ENCODE results near the gene SPACA5B. TPM values are rescaled to one million over a fixed set of nuclear protein-coding genes. Genes with fewer than 3 reads are reported as not detected.
"Not testable (repeated sequence)": the region's sequence is repeated elsewhere in the genome, so short reads cannot be mapped to it uniquely, and the experiment has no call there.

SPACA5B gene
- total RNA-seq, 1 experiment from 2014 or later, result not detected

- H3K79me2 ChIP-seq (ENCODE audit: low read length), result no peaks in the 10 kb centered on the region
- no peak overlapping the region for H3K9ac ChIP-seq (ENCODE audit: low read length)
- no peaks in the 10 kb centered on the region for H3K36me3 ChIP-seq (ENCODE audit: insufficient read depth, low read length)
- no peaks in the 10 kb centered on the region for H3K4me1 ChIP-seq (ENCODE audit: low read length)
- H3K27ac ChIP-seq (ENCODE audit: low read length), result no peak overlapping the region
- no peaks in the 10 kb centered on the region for H3K9me2 ChIP-seq (replicated peaks; ENCODE audit: insufficient read depth, low read length)
- no peak overlapping the region for H2AFZ ChIP-seq (ENCODE audit: low read length)
- no peaks in the 10 kb centered on the region for H3K9me3 ChIP-seq (ENCODE audit: low read length)
- H3K4me3 ChIP-seq (ENCODE audit: low read length), result no peak overlapping the region
- H3K27me3 ChIP-seq (ENCODE audit: low read length), result no peaks in the 10 kb centered on the region
- H4K20me1 ChIP-seq (ENCODE audit: insufficient read depth, low read depth, low read length), result no peaks in the 10 kb centered on the region
- no peak for DNase-seq
- no peak overlapping the region for H3K4me2 ChIP-seq (ENCODE audit: low read depth, low read length, poor library complexity, severe bottlenecking)
Measured at GRCh38 chrX:48165241-48165640, 34.8 kb downstream of the SPACA5B start.

- not testable (repeated sequence) for H2AFZ ChIP-seq (ENCODE audit: low read length); H4K20me1 ChIP-seq (ENCODE audit: insufficient read depth, low read depth, low read length); H3K27ac ChIP-seq (ENCODE audit: low read length)
Measured at GRCh38 chrX:48166322-48166721, 35.9 kb downstream of the SPACA5B start.

GRCh38 chrX:48179691-48180090 lies 49.3 kb downstream of the SPACA5B start:
- no peak overlapping the region for H2AFZ ChIP-seq (ENCODE audit: low read length)
- H3K9me2 ChIP-seq (replicated peaks; ENCODE audit: insufficient read depth, low read length), result no peaks in the 10 kb centered on the region
- no peak overlapping the region for H3K4me2 ChIP-seq (ENCODE audit: low read depth, low read length, poor library complexity, severe bottlenecking)
- no peaks in the 10 kb centered on the region for H3K79me2 ChIP-seq (ENCODE audit: low read length)
- no peak overlapping the region for H3K4me3 ChIP-seq (ENCODE audit: low read length)
- H3K36me3 ChIP-seq (ENCODE audit: insufficient read depth, low read length), result no peaks in the 10 kb centered on the region
- no peaks in the 10 kb centered on the region for H3K27me3 ChIP-seq (ENCODE audit: low read length)
- no peaks in the 10 kb centered on the region for H3K9me3 ChIP-seq (ENCODE audit: low read length)
- DNase-seq, result no peak
- H4K20me1 ChIP-seq (ENCODE audit: insufficient read depth, low read depth, low read length), result no peaks in the 10 kb centered on the region
- H3K9ac ChIP-seq (ENCODE audit: low read length), result no peak overlapping the region
- no peaks in the 10 kb centered on the region for H3K4me1 ChIP-seq (ENCODE audit: low read length)
- no peak overlapping the region for H3K27ac ChIP-seq (ENCODE audit: low read length)

More at GRCh38 chrX:48166322-48166721, 35.9 kb downstream of the SPACA5B start:
- H3K9me3 ChIP-seq (ENCODE audit: low read length); H3K4me1 ChIP-seq (ENCODE audit: low read length); H3K27me3 ChIP-seq (ENCODE audit: low read length); H3K36me3 ChIP-seq (ENCODE audit: insufficient read depth, low read length); H3K9me2 ChIP-seq (replicated peaks; ENCODE audit: insufficient read depth, low read length); DNase-seq; H3K4me2 ChIP-seq (ENCODE audit: low read depth, low read length, poor library complexity, severe bottlenecking); H3K79me2 ChIP-seq (ENCODE audit: low read length); H3K4me3 ChIP-seq (ENCODE audit: low read length); H3K9ac ChIP-seq (ENCODE audit: low read length): not testable (repeated sequence)

GRCh38 chrX:48180811-48181210 lies 50.4 kb downstream of the SPACA5B start:
- Histone ChIP-seq H3K9me3 (ENCODE audit: low read length) (no peaks in the 10 kb centered on the region), H3K27me3 (ENCODE audit: low read length) (no peaks in the 10 kb centered on the region), H3K9me2 (replicated peaks; ENCODE audit: insufficient read depth, low read length) (no peaks in the 10 kb centered on the region), H3K27ac (ENCODE audit: low read length) (no peak overlapping the region), H3K4me1 (ENCODE audit: low read length) (no peaks in the 10 kb centered on the region), H2AFZ (ENCODE audit: low read length) (no peak overlapping the region), H3K36me3 (ENCODE audit: insufficient read depth, low read length) (no peaks in the 10 kb centered on the region), H3K4me3 (ENCODE audit: low read length) (no peak overlapping the region), H3K4me2 (ENCODE audit: low read depth, low read length, poor library complexity, severe bottlenecking) (no peak overlapping the region), H3K79me2 (ENCODE audit: low read length) (no peaks in the 10 kb centered on the region), H4K20me1 (ENCODE audit: insufficient read depth, low read depth, low read length) (no peaks in the 10 kb centered on the region), H3K9ac (ENCODE audit: low read length) (no peak overlapping the region)
- DNase-seq, result no peak

- not testable (repeated sequence) for DNase-seq; H3K27ac ChIP-seq (ENCODE audit: low read length); H3K4me3 ChIP-seq (ENCODE audit: low read length); H4K20me1 ChIP-seq (ENCODE audit: insufficient read depth, low read depth, low read length); H2AFZ ChIP-seq (ENCODE audit: low read length); H3K9ac ChIP-seq (ENCODE audit: low read length); H3K9me2 ChIP-seq (replicated peaks; ENCODE audit: insufficient read depth, low read length); H3K27me3 ChIP-seq (ENCODE audit: low read length); H3K4me2 ChIP-seq (ENCODE audit: low read depth, low read length, poor library complexity, severe bottlenecking); H3K36me3 ChIP-seq (ENCODE audit: insufficient read depth, low read length); H3K9me3 ChIP-seq (ENCODE audit: low read length); H3K4me1 ChIP-seq (ENCODE audit: low read length); H3K79me2 ChIP-seq (ENCODE audit: low read length)
Measured at GRCh38 chrX:48181882-48182281, 51.5 kb downstream of the SPACA5B start.

Small RNA genes within 50 kb of the gene (small RNA-seq; reads per million reads assigned to genes)
- gene AC245047.7, result not detected
- 0.16 reads per million for gene RNU6-707P

Other genes starting within 250 kb of the SPACA5B start
- gene ZNF182, start 126.6 kb upstream of the SPACA5B start, total RNA-seq (2014; rRNA removed; shearing (Covaris generic); ENCODE audit: low replicate concordance), result 4.8 and 6.4 TPM in 2 replicates
- not detected in 2 replicates for gene SPACA5, start 123.6 kb upstream of the SPACA5B start, total RNA-seq (2014; rRNA removed; shearing (Covaris generic); ENCODE audit: low replicate concordance)
- 3.7 and 3.9 TPM in 2 replicates for gene ZNF630, start 59.0 kb upstream of the SPACA5B start, total RNA-seq (2014; rRNA removed; shearing (Covaris generic); ENCODE audit: low replicate concordance)
- gene SSX5, start 66.2 kb downstream of the SPACA5B start, total RNA-seq (2014; rRNA removed; shearing (Covaris generic); ENCODE audit: low replicate concordance), result not detected in 2 replicates
- gene SSX1, start 124.8 kb downstream of the SPACA5B start, total RNA-seq (2014; rRNA removed; shearing (Covaris generic); ENCODE audit: low replicate concordance), result not detected in 2 replicates
- not detected in 2 replicates for gene SSX3, start 226.1 kb downstream of the SPACA5B start, total RNA-seq (2014; rRNA removed; shearing (Covaris generic); ENCODE audit: low replicate concordance)